ENCODE data around the gene PRSS53. TPM values are rescaled to one million over a fixed set of nuclear protein-coding genes. Genes with fewer than 3 reads are reported as not detected.

PRSS53 gene
- total RNA-seq, 2 donors from 2014 or later, result 1.7 to 2.8 TPM

GRCh38 chr16:31055613-31056012 is 33.1 kb downstream of the PRSS53 start:
- peaks cover 6% of the 10 kb centered on the region for H3K27me3 Mint-ChIP-seq (ENCODE audit: insufficient read depth)
- H3K36me3 ChIP-seq (ENCODE audit: control insufficient read depth, insufficient read depth, low read length), result peaks cover 8% of the 10 kb centered on the region
- H3K36me3 Mint-ChIP-seq (ENCODE audit: low read depth), result peaks cover 16% of the 10 kb centered on the region
- DNase-seq, result peak; percentile 60
- WGBS, 2 experiments (ENCODE audit: insufficient coverage in 1 of 2, insufficient read length in 1 of 2), result 88 to 90% methylated on average over 3 to 4 of the region's 4 CpGs
- H3K4me1 Mint-ChIP-seq, result peaks cover 3% of the 10 kb centered on the region
- H3K4me3 ChIP-seq (ENCODE audit: low read length), result no peak overlapping the region
- H3K9ac ChIP-seq (ENCODE audit: extremely low read depth, low read length, poor library complexity, severe bottlenecking), result no peak overlapping the region
- H3K9me3 ChIP-seq (ENCODE audit: control insufficient read depth, low read length), result no peaks in the 10 kb centered on the region
- H3K4me1 ChIP-seq (ENCODE audit: control insufficient read depth, insufficient read depth, low read length), result no peaks in the 10 kb centered on the region
- no peak overlapping the region for H3K27ac ChIP-seq (ENCODE audit: low read depth, low read length)
- H3K27me3 ChIP-seq (ENCODE audit: control insufficient read depth, insufficient read depth, low read length, poor library complexity, severe bottlenecking), result no peaks in the 10 kb centered on the region
- TF ChIP-seq CTCF (conservative IDR thresholded peaks at IDR 0.05), result no peak
- peaks cover 2% of the 10 kb centered on the region for H3K9me3 Mint-ChIP-seq
- no peak overlapping the region for H3K4me3 Mint-ChIP-seq
- H3K27ac Mint-ChIP-seq, result no peak overlapping the region

GRCh38 chr16:31052114-31052513 is 36.6 kb downstream of the PRSS53 start:
- Mint-ChIP-seq H3K4me1 (peaks cover 3% of the 10 kb centered on the region), H3K9me3 (peaks cover 2% of the 10 kb centered on the region), H3K4me3 (no peak overlapping the region), H3K27me3 (ENCODE audit: insufficient read depth) (peaks cover 6% of the 10 kb centered on the region), H3K36me3 (ENCODE audit: low read depth) (peaks cover 3% of the 10 kb centered on the region), H3K27ac (no peak overlapping the region)
- no peaks in the 10 kb centered on the region for H3K9me3 ChIP-seq (ENCODE audit: control insufficient read depth, low read length)
- DNase-seq, result no peak
- H3K27ac ChIP-seq (ENCODE audit: low read depth, low read length), result no peak overlapping the region
- 71 to 84% methylated on average over 2 of the region's 2 CpGs for WGBS, 2 experiments (ENCODE audit: insufficient coverage in 1 of 2, insufficient read length in 1 of 2)
- no peaks in the 10 kb centered on the region for H3K27me3 ChIP-seq (ENCODE audit: control insufficient read depth, insufficient read depth, low read length, poor library complexity, severe bottlenecking)
- H3K9ac ChIP-seq (ENCODE audit: extremely low read depth, low read length, poor library complexity, severe bottlenecking), result no peak overlapping the region
- TF ChIP-seq CTCF (conservative IDR thresholded peaks at IDR 0.05), result no peak
- no peak overlapping the region for H3K4me3 ChIP-seq (ENCODE audit: low read length)
- H3K4me1 ChIP-seq (ENCODE audit: control insufficient read depth, insufficient read depth, low read length), result no peaks in the 10 kb centered on the region
- no peaks in the 10 kb centered on the region for H3K36me3 ChIP-seq (ENCODE audit: control insufficient read depth, insufficient read depth, low read length)

GRCh38 chr16:31050280-31051030 is 38.3 kb downstream of the PRSS53 start:
- peaks cover 8% of the 10 kb centered on the region for H3K27me3 Mint-ChIP-seq (ENCODE audit: insufficient read depth)
- H3K27ac Mint-ChIP-seq, result no peak overlapping the region
- Histone ChIP-seq H3K9me3 (ENCODE audit: control insufficient read depth, low read length) (no peaks in the 10 kb centered on the region), H3K9ac (ENCODE audit: extremely low read depth, low read length, poor library complexity, severe bottlenecking) (no peak overlapping the region), H3K27ac (ENCODE audit: low read depth, low read length) (no peak overlapping the region), H3K4me3 (ENCODE audit: low read length) (no peak overlapping the region), H3K4me1 (ENCODE audit: control insufficient read depth, insufficient read depth, low read length) (no peaks in the 10 kb centered on the region), H3K27me3 (ENCODE audit: control insufficient read depth, insufficient read depth, low read length, poor library complexity, severe bottlenecking) (no peaks in the 10 kb centered on the region), H3K36me3 (ENCODE audit: control insufficient read depth, insufficient read depth, low read length) (no peaks in the 10 kb centered on the region)
- no peak overlapping the region for H3K4me3 Mint-ChIP-seq
- no peaks in the 10 kb centered on the region for H3K4me1 Mint-ChIP-seq
- WGBS, 2 experiments (ENCODE audit: insufficient coverage in 1 of 2, insufficient read length in 1 of 2), result 89 to 96% methylated on average over 8 to 10 of the region's 10 CpGs
- peaks cover 2% of the 10 kb centered on the region for H3K9me3 Mint-ChIP-seq
- H3K36me3 Mint-ChIP-seq (ENCODE audit: low read depth), result no peaks in the 10 kb centered on the region
- no peak for DNase-seq
- TF ChIP-seq CTCF (conservative IDR thresholded peaks at IDR 0.05), result no peak

All from endodermal cell (in vitro differentiated cells).